Naive B cell (primary cell): ENCODE results near the gene FAM3D. TPM values are rescaled to one million over a fixed set of nuclear protein-coding genes. Genes with fewer than 3 reads are reported as not detected.
"Not testable (repeated sequence)": the region's sequence is repeated elsewhere in the genome, so short reads cannot be mapped to it uniquely, and the experiment has no call there.

ENCODE experiments used
- ATAC-seq, 2 donors: fragments of 150-1000 bp; cut with Tn5 transposase; 2 replicates each; pipeline ENCODE4 v1.10.0; 2021; ENCODE audit warnings: low read depth in 2 of 2, mild to moderate bottlenecking in 2 of 2, moderate library complexity in 2 of 2
- DNase-seq: peaks from one replicate; pipeline ENCODE4 v3.0.0; 2022
- H3K27ac Mint-ChIP-seq, 6 donors: one replicate each; pipeline ENCODE4 v1.8.0; 2020 to 2022; ENCODE audit warnings: mild to moderate bottlenecking in 6 of 6, mixed read lengths in 6 of 6, moderate library complexity in 5 of 6, inconsistent platforms in 2 of 6
- H3K27me3 Mint-ChIP-seq, 3 donors: one replicate each; pipeline ENCODE4 v1.8.0; 2021 to 2022; ENCODE audit warnings: mixed read lengths in 3 of 3, mild to moderate bottlenecking in 1 of 3
- H3K36me3 Mint-ChIP-seq, 2 donors: one replicate each; pipeline ENCODE4 v1.8.0; 2020 to 2022; ENCODE audit warnings: mixed read lengths in 2 of 2, inconsistent platforms in 1 of 2, mild to moderate bottlenecking in 1 of 2
- H3K4me1 Mint-ChIP-seq, 3 donors: one replicate each; pipeline ENCODE4 v1.8.0; 2020 to 2022; ENCODE audit warnings: mixed read lengths in 3 of 3, inconsistent platforms in 1 of 3, mild to moderate bottlenecking in 1 of 3, moderate library complexity in 1 of 3
- H3K4me3 Mint-ChIP-seq, 8 donors: one replicate each; pipeline ENCODE4 v1.8.0; 2020 to 2022; ENCODE audit warnings: mild to moderate bottlenecking in 8 of 8, mixed read lengths in 8 of 8, moderate library complexity in 8 of 8, inconsistent platforms in 2 of 8
- H3K9me3 Mint-ChIP-seq, 7 donors: one replicate each; pipeline ENCODE4 v1.8.0; 2020 to 2022; ENCODE audit warnings: mixed read lengths in 7 of 7, mild to moderate bottlenecking in 5 of 7, inconsistent platforms in 2 of 7, moderate library complexity in 1 of 7
- polyA plus RNA-seq, 6 donors: library from polyadenylated mRNA; unstranded; fragments of 300-500 nt; fragmentation: Illumina TruSeq; gene quantifications; one replicate each; pipeline ENCODE4 v1.2.3, GENCODE V29; 2021; ENCODE audit warnings: low read depth in 6 of 6

FAM3D gene
- polyA plus RNA-seq, 6 donors from 2014 or later, result not detected

DNA sequence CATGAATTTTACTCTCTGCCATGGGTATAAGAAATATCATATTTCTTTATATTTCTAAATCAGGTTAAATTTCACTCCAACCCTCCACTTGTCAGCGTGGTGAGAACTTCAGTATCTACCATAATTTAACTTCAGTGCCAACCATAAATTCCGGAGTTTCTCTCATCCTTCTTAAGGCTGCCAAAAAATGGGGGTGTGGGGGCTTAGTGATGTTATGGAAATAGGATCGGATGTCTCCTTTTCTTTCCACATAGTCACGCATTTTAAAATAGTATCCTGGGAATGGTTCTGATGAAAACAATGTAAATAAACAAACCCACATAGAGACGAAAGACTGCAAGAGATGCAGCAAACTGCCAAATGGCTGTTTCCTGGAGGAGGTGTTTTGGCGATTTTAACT is 12.9 kb upstream of the FAM3D start:
- H3K27ac Mint-ChIP-seq, result no peak overlapping the region
- no peaks in the 10 kb centered on the region for H3K36me3 Mint-ChIP-seq
- no peak for DNase-seq
- no peak for ATAC-seq
- H3K9me3 Mint-ChIP-seq, result peaks cover 0 to 13% (median 6%) of the 10 kb centered on the region in 7 donors
- H3K4me3 Mint-ChIP-seq, result no peak overlapping the region
- H3K4me1 Mint-ChIP-seq, result peaks cover 0 to 5% (median 0%) of the 10 kb centered on the region in 3 donors
- H3K27me3 Mint-ChIP-seq, result peaks cover 0 to 19% (median 4%) of the 10 kb centered on the region in 3 donors

DNA sequence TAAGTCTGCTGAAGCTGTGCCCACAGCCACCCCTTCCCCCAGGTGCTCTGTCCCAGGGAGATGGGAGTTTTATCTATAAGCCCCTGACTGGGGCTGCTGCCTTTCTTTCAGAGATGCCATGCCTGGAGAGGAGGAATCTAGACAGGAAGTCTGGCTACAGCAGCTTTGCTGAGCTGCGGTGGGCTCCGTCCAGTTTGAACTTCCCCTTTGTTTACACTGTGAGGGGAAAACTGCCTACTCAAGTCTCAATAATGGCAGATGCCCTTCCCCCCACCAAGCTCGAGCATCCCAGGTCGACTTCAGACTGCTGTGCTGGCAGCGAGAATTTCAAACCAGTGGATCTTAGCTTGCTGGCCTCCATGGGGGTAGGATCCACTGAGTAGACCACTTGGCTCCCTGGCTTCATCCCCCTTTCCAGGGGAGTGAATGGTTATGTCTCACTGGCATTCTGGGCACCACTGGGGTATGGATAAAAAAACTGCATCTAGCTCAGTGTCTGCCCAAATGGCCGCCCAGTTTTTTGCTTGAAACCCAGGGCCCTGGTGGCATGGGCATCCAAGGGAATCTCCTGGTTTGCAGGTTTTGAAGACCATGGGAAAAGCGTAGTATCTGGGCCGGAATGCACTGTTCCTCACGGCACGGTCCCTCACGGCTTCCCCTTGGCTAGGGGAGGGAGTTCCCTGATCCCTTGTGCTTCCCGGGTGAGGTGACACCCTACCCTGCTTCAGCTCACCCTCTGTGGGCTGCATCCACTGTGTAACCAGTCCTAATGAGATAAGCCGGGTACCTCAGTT is 11.8 kb upstream of the FAM3D start:
- peaks cover 0 to 19% (median 4%) of the 10 kb centered on the region in 3 donors for H3K27me3 Mint-ChIP-seq
- H3K4me3 Mint-ChIP-seq, ATAC-seq, DNase-seq, H3K27ac Mint-ChIP-seq, H3K36me3 Mint-ChIP-seq, H3K4me1 Mint-ChIP-seq: not testable (repeated sequence)
- H3K9me3 Mint-ChIP-seq, result peaks cover 0 to 13% (median 6%) of the 10 kb centered on the region in 7 donors

DNA sequence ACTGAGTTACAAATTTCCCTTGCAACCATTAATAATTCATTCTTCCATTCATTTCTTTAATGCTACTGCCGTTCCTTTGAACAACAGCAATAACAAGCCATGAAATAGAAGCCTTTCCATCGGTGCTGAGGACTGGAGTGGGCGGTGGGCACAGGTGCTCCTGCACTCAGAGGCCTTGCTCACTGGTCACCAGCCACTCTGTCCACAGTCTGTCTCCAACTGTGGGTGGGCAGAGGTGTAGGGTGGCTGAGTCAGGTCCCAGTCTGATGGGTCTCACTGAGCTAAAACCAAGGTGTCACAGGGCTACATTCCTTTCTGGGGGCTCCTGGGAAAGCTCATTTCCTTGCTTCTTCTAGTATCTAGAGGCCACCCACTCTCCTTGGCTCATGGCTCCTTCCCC is 6.3 kb upstream of the FAM3D start:
- Mint-ChIP-seq H3K9me3 (peaks cover 0 to 15% (median 6%) of the 10 kb centered on the region in 7 donors), H3K4me1 (peaks cover 0 to 6% (median 0%) of the 10 kb centered on the region in 3 donors), H3K36me3 (no peaks in the 10 kb centered on the region), H3K27ac (no peak overlapping the region), H3K4me3 (no peak overlapping the region), H3K27me3 (peaks cover 0 to 8% (median 0%) of the 10 kb centered on the region in 3 donors)
- DNase-seq, result no peak
- no peak for ATAC-seq

DNA sequence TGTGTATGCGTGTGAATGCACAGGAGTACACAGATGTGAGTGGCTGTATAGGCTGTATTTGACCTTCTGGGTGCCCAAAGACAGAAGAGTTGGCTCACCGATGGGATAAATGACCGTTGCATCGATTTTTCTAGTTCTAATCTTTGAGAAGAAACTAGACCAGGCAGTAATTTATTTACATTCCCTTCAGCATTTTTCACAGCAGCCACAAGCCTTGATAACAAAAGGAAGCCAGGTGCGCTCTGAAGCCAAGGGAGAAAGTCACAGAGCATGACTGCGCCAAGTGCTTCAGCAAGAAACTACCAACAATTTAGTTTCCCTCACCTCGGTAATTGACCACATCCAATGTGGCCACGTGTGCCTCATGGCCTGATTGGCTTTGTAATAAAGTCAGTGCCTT is 5.9 kb upstream of the FAM3D start:
- ATAC-seq (no peak), DNase-seq (no peak)
- H3K36me3 Mint-ChIP-seq, result no peaks in the 10 kb centered on the region
- H3K4me3 Mint-ChIP-seq, result no peak overlapping the region
- peaks cover 0 to 6% (median 0%) of the 10 kb centered on the region in 3 donors for H3K4me1 Mint-ChIP-seq
- H3K27me3 Mint-ChIP-seq, result peaks cover 0 to 6% (median 0%) of the 10 kb centered on the region in 3 donors
- peaks cover 0 to 15% (median 6%) of the 10 kb centered on the region in 7 donors for H3K9me3 Mint-ChIP-seq
- H3K27ac Mint-ChIP-seq, result no peak overlapping the region

DNA sequence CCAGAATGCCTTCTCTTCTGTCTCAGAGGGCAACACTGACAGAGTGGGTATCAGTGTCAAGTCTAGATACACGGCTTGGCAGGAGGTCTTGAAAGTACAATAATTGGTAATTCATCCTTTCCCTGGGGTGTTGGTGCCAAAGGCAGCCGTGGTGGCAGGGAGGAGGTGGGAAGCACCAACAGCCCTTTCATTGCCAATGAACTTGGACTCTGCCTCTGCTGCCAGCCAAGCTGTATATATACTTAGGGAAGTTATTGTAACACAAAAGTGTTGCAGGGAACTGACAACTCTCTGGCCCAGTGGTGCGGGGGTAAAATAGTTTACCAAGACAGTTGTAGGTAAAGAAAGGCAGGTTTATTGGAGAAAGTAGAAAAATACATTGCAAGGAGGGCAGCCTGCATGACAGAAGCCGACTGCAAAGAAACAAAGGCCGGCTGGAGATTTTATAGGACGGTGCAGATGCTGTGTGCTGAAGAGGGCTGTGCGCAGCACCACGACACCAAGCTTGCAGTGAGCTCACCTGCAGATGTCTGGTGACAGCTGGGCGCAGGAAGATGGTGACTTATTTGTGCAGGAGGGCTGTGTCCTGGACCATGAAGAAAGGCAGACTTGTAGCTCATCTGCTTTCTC is 4.0 kb upstream of the FAM3D start:
- DNase-seq (no peak), ATAC-seq (no peak)

DNA sequence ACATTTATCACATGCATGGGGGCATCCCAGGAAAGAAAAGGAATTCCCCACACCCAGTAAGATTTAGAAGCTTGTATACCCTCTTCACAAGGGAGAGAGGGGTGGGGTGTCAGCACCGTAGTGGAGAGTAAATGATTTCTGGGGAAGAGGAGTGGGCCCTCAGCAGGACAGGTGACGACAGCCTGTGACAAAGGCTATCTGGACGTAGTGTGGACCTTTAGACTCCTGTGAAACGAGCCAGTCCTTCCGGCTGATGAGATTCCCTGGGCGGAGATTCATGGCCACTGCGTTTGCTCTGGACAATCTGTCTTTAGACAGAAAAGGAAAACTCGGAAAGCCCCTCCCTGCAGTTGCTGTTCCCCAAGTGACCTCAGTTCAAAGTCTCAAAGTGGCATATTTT is 1.7 kb upstream of the FAM3D start:
- no peak for DNase-seq
- Mint-ChIP-seq H3K27me3 (no peaks in the 10 kb centered on the region), H3K36me3 (no peaks in the 10 kb centered on the region)

More for the DNA sequence above, 4.0 kb upstream of the FAM3D start:
- no peaks in the 10 kb centered on the region for H3K27me3 Mint-ChIP-seq
- no peak overlapping the region for H3K27ac Mint-ChIP-seq
- peaks cover 0 to 6% (median 0%) of the 10 kb centered on the region in 3 donors for H3K4me1 Mint-ChIP-seq
- H3K36me3 Mint-ChIP-seq, result no peaks in the 10 kb centered on the region
- H3K9me3 Mint-ChIP-seq, result peaks cover 0 to 11% (median 3%) of the 10 kb centered on the region in 7 donors
- H3K4me3 Mint-ChIP-seq, result no peak overlapping the region

DNA sequence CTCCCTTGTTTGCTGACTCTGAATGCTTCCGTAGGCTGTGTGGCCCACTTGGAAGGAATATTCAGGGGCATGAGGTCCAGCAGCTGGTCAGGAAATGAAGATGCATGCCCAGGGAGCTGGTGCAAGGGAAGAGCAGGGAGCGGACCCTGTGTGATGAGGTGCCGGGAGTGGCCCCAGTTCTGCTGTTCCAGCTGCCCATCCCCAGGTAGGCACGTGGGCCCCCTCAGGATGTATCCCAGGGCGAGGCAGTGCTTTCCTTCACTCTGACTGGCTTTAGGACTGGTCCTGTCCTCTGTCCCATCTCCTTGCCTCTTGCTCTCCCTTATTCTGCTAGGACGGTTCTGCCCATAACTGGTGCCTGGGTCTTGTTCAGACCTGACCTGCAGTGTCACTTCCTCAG is 1.1 kb upstream of the FAM3D start:
- H3K27me3 Mint-ChIP-seq, result no peaks in the 10 kb centered on the region
- H3K36me3 Mint-ChIP-seq, result no peaks in the 10 kb centered on the region
- H3K4me3 Mint-ChIP-seq, result peak overlapping the region in 1 of 8 donors; percentile 22
- no peak for ATAC-seq
- peaks cover 0 to 3% (median 0%) of the 10 kb centered on the region in 7 donors for H3K9me3 Mint-ChIP-seq
- no peak overlapping the region for H3K27ac Mint-ChIP-seq
- no peak for DNase-seq
- peaks cover 0 to 6% (median 0%) of the 10 kb centered on the region in 3 donors for H3K4me1 Mint-ChIP-seq

More for the DNA sequence above, 1.7 kb upstream of the FAM3D start:
- peak overlapping the region in 1 of 8 donors; percentile 22 for H3K4me3 Mint-ChIP-seq
- H3K9me3 Mint-ChIP-seq, result peaks cover 0 to 4% (median 0%) of the 10 kb centered on the region in 7 donors
- peaks cover 0 to 6% (median 0%) of the 10 kb centered on the region in 3 donors for H3K4me1 Mint-ChIP-seq
- H3K27ac Mint-ChIP-seq, result no peak overlapping the region
- no peak for ATAC-seq

DNA sequence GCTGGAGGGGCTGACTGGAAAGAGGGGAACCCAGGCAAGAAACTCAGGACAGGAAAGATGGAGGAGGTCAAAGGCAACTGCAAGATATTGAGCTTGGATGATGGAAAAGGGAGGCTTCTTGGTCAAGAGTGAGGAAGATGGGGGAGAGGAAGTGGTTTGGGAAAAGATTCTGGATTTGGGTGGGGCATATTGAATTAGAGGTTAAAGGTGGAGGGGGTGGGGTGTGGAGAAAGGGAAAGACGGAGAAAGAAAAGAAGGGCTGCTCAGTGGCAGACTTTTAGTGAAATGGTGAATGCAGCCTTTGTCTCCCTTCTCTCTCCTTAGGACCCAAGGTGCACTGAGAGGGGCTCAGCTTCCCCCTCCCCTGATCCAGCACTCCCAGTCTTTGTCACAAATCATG is 655 bp upstream of the FAM3D start:
- ATAC-seq (no peak), DNase-seq (no peak)
- Mint-ChIP-seq H3K9me3 (peaks cover 0 to 3% (median 0%) of the 10 kb centered on the region in 7 donors), H3K27me3 (no peaks in the 10 kb centered on the region), H3K36me3 (no peaks in the 10 kb centered on the region), H3K4me3 (no peak overlapping the region), H3K27ac (peak overlapping the region in 1 of 6 donors; percentile 31), H3K4me1 (peaks cover 0 to 6% (median 0%) of the 10 kb centered on the region in 3 donors)

DNA sequence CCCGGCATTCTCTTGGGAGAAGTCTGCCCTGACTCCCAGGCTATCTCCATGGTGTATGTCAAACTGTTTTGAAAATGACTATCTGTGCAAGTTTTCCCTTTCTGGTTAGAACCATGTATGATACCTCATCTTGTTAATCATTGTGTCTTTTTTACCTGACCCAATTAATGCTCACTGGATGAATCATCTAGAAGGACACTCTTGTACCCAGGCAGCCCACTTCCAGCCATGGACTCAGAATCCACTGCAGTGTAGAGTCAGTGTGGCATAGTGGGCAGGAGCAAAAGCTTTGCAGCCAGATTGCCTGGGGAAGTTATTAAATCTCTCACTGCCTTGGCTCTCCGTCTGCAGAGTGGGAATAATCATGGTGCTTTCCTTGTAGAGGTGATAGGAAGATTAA is 1.2 kb downstream of the FAM3D start:
- DNase-seq (no peak), ATAC-seq (no peak)
- no peaks in the 10 kb centered on the region for H3K36me3 Mint-ChIP-seq
- H3K4me3 Mint-ChIP-seq, result no peak overlapping the region
- H3K9me3 Mint-ChIP-seq, result peaks cover 0 to 3% (median 0%) of the 10 kb centered on the region in 7 donors
- H3K27me3 Mint-ChIP-seq, result no peaks in the 10 kb centered on the region
- H3K27ac Mint-ChIP-seq, result peak overlapping the region in 1 of 6 donors; percentile 77
- peaks cover 0 to 2% (median 0%) of the 10 kb centered on the region in 3 donors for H3K4me1 Mint-ChIP-seq

DNA sequence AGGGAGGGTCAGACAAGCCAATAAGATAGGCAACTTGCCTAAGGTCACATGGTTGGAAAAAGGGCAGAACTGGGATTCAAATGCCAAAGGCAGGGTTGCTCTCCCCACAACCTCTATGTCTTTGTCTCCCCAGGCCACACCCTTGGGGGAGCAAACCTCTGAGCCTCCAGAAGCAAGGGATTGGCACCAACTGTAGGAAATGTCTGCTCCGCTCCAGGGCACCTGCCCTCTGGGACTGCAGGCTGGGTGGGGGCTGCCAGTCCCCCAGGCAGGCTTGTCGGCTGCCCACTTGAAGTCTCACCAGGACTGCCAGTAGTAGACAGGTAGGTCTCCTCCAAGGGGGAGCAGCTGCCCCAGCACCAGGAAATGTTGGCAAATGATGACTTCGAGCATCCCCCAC is 2.0 kb downstream of the FAM3D start:
- H3K4me1 Mint-ChIP-seq, result no peaks in the 10 kb centered on the region
- H3K36me3 Mint-ChIP-seq, result no peaks in the 10 kb centered on the region
- no peaks in the 10 kb centered on the region for H3K27me3 Mint-ChIP-seq
- DNase-seq (no peak), ATAC-seq (no peak)
- H3K9me3 Mint-ChIP-seq, result peaks cover 0 to 3% (median 0%) of the 10 kb centered on the region in 7 donors
- H3K27ac Mint-ChIP-seq, result no peak overlapping the region
- H3K4me3 Mint-ChIP-seq, result no peak overlapping the region

DNA sequence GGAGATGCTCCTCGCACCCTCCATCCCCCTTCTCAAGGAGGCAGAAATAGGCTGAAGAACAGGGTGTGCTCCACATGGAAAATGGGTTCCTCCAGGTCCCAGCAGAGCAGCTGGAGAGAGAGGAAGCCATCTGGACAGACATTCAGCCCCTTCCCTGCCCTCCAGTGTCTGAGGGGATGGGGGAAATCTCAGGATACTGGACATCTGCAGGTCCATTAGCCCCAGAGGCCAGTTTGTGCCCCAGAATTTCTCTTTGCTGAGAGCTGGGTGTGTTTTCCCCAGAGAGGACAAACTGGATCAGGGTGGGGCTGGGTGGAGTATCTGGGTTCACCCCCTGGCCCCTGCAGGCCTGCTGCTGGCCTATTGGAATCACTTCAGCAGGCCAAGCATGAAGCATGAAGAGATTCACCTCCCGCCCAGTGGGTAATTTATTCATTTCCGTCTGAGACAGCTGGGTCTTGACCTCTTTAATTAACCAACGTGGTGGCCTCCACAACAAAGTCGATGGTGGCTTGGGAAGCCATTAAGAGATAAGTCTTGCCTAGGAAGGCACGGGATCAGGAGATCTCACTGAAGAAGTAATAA is 4.6 kb downstream of the FAM3D start:
- no peak for DNase-seq
- H3K9me3 Mint-ChIP-seq, result peaks cover 0 to 2% (median 0%) of the 10 kb centered on the region in 7 donors
- H3K27ac Mint-ChIP-seq, result no peak overlapping the region
- H3K4me3 Mint-ChIP-seq, result no peak overlapping the region
- no peak for ATAC-seq
- no peaks in the 10 kb centered on the region for H3K36me3 Mint-ChIP-seq
- no peaks in the 10 kb centered on the region for H3K4me1 Mint-ChIP-seq
- peaks cover 0 to 6% (median 0%) of the 10 kb centered on the region in 3 donors for H3K27me3 Mint-ChIP-seq

DNA sequence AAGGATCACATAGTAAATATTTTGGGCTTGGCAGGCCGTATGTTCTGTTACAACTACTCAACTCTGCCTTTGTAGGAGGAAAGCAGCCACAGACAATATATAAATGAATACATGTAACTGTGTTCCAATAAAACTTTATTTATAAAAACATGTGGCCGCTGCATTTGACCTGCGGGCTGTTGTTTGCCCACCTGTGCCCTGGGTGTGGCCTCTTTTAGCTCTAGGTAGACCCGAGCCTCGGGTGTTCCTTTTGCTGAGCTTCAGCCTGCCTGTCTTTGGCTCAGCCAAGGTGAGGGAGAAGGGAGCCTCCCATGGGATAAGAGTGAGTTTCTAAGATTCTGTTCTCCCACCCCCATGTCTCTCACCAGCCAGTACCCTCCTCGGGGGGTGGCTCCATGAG is 5.6 kb downstream of the FAM3D start:
- H3K27ac Mint-ChIP-seq, result no peak overlapping the region
- H3K27me3 Mint-ChIP-seq, result peaks cover under 1 to 11% (median 5%) of the 10 kb centered on the region in 3 donors
- H3K4me1 Mint-ChIP-seq, result no peaks in the 10 kb centered on the region
- no peak for DNase-seq
- peaks cover 0 to 2% (median 0%) of the 10 kb centered on the region in 7 donors for H3K9me3 Mint-ChIP-seq
- H3K4me3 Mint-ChIP-seq, result no peak overlapping the region
- no peaks in the 10 kb centered on the region for H3K36me3 Mint-ChIP-seq
- ATAC-seq, result no peak

DNA sequence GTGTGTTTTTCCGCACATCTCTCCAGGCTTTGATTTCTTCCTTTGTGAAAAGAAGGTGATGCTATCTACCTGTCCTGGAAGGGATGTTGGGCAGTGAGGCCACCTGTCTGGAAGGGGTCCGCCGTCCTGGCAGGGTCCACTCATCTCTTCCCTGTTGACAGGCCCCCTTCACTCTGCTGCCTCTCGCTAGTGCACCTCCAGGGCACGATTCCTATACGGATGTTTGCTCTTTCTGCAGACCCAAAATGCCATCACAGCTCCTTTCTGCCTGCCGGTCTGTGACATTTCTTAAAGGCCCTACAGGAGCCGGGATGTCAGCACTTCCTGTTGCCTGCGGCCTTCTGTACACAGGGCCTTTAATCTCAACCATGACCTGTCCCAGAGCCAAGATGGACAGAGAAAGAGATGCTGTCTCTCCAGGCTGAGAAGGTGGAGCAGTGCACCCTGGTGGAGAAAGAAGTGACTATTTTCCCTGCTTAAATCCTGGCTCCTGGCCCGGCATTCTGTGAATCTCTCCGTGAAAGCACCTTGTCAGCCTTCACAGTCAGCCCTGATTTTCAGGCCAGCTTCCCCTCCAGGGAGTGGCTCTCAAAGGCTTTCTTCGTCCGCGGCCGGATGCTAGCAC is 7.4 kb downstream of the FAM3D start:
- H3K4me3 Mint-ChIP-seq, result no peak overlapping the region
- no peak overlapping the region for H3K27ac Mint-ChIP-seq
- H3K4me1 Mint-ChIP-seq, result no peaks in the 10 kb centered on the region
- peaks cover 5 to 11% (median 8%) of the 10 kb centered on the region in 3 donors for H3K27me3 Mint-ChIP-seq
- H3K9me3 Mint-ChIP-seq, result peaks cover 0 to 2% (median 0%) of the 10 kb centered on the region in 7 donors
- no peaks in the 10 kb centered on the region for H3K36me3 Mint-ChIP-seq
- DNase-seq (no peak), ATAC-seq (no peak)
